GM21528 (cell line): ENCODE data around the gene OBI1.

Source experiments
- ATAC-seq: cut with Tn5 transposase; IDR thresholded peaks from one replicate; pipeline ENCODE4 v1.9.1; 2021; ENCODE audit warnings: mild to moderate bottlenecking, moderate library complexity; ENCODE audit not compliant: unreplicated experiment, low FRiP score

Gene OBI1

DNA sequence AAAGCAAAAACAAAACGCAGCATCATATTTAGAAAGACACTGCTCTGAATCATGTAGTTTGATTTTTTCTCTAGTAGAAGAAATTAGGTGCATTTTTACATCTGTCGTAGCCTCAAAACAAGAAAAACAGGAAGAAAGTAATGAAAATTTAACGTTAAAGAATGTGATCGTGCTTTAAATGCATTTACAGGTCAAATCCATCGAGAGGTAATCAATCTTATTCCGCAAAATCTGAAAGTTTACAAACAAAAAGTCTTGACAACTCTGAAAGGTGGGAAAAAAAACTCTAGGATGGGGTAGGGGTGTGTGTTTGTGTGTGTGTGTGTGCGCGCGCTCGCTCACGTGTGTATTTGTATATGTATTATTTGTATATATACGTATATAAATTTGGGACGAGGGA is 65.8 kb downstream of the OBI1 start:
- no peak for ATAC-seq

DNA sequence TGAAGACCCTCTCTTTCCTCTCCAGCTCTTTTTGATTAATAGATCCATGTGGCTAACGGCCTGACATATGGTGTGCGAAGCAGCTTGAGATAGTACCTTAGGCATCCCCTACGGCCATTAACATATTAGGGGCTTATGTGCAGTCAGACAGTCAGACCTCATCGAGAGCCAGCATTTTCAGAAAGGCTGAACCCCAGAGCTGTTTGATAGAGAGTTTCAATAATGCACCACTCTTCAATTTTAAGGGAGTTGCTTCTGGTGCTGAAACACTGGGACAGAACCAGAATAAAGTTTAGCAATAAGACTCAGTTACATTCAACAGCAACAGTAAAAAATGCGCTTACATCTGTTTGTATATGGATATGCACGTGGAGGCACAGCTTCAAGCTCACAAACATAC is 66.4 kb downstream of the OBI1 start:
- ATAC-seq: no peak

GRCh38 chr13:78589206-78589605 is 69.7 kb downstream of the OBI1 start:
- ATAC-seq: no peak

DNA sequence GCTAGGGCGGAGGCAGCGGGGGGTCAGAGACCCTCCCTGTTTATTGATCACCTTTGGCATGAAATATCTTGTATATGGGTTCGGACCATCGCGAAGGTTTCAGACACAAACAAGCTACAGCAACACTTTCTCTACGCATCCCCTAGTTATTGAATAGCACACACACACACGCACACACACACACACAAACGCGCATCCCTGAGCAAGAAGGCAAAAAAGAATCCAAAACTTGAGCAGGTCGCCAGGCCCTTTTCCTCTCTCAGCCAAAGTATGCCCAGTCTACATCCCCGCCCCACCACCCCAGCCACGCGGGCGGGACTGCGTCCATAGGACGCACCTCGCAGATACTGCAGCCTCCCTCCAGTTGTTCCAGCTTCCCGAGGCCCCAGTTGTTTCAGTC is 71.6 kb downstream of the OBI1 start:
- no peak for ATAC-seq

GRCh38 chr13:78586706-78587105 is 72.2 kb downstream of the OBI1 start:
- ATAC-seq: no peak

GRCh38 chr13:78576261-78576660 is 82.7 kb downstream of the OBI1 start:
- no peak for ATAC-seq

DNA sequence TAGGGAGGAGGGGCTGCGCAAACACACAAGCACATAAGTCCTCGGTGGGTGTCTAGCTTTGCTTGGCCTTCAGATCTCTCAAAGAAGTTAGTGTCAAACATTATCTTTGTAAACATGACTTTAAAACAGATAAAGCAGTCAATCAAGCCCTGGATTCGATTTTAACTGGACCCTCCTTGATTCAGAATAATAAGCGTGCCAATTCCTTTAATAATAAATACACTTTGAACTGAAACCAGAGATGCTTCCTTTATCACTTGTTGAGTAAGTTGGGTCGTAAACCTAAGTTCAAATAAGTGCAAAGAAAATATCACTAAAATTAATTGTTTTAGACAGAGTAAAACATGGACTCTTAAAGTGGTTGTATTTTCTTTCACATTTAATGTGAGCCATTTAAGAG is 86.5 kb downstream of the OBI1 start:
- no peak for ATAC-seq

DNA sequence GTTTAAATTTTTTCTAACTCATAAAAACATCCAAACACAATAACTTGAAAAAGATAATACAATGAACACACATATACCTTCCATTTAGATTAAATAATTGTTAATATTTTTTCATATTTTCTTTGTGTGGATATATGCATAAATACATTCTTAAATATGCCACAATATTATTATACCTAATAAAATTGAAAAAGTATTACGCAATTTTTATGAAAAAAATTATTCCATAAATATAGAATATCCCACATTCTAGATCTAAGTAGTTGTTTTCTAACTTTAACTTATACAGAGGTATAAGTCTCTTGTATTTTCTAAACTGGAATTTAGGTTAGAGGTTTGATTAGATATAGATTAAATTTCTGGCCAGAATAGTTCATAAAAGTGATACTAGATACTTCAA is 89.9 kb downstream of the OBI1 start:
- ATAC-seq: no peak

GRCh38 chr13:78566631-78567030 is 92.3 kb downstream of the OBI1 start:
- no peak for ATAC-seq
